GM21576 (cell line): ENCODE results near the gene YY2.
"Not testable (repeated sequence)": the region's sequence is repeated elsewhere in the genome, so short reads cannot be mapped to it uniquely, and the experiment has no call there.

ENCODE experiments used
- ATAC-seq: cut with Tn5 transposase; IDR thresholded peaks from one replicate; pipeline ENCODE4 v1.9.1; 2021; ENCODE audit warnings: mild to moderate bottlenecking, moderate library complexity; ENCODE audit not compliant: unreplicated experiment

YY2 gene

DNA sequence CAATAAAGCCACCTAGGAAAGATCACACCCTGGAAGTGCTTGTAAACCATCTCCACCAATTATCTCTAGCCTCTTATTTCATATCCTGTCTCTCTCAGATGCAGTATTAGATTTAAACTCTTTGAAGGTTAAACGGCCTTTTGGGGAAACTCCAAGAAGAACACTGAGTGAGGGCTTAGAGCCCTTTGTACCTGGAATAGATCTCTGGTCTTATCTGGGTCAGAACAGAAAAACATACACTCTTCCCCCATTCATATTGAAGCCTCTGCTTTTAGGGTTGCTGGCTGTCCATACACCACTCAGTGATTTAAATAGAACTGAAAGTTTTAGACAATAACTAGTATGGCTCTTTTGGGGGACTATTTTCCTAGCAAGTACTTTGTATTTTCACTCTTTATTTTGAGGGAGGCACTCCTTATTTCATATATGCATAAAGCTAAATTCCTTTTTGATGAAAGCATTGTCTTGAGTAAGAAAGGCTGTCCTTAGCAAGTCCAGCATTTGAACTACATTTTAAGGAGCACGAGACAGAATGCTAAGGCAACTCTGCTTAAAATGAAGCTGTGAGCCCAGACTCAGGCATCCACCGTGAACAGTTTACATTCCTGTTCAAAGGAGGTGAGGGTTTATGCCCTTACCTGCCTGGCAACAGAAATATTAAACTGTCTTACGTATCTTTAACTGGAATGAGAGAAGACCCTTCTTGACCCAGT lies 17.4 kb downstream of the YY2 start:
- no peak for ATAC-seq

DNA sequence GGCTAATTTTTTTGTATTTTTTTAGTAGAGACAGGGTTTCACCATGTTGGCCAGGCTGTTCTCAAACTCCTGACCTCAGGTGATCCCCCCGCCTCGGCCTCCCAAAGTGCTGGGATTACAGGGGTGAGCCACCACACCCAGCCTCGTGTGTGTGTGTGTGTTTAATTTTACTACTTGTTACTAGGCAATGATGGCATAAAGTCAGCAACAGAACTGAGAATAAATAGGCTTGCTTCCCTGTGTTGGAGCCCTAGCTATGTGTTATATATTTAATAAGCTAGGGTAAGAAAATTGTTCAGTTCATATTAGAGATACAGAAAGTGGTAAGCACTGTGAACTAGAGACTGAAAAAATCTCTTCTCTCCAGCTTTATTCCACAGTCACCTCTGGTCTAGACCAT lies 18.4 kb downstream of the YY2 start:
- not testable (repeated sequence) for ATAC-seq

DNA sequence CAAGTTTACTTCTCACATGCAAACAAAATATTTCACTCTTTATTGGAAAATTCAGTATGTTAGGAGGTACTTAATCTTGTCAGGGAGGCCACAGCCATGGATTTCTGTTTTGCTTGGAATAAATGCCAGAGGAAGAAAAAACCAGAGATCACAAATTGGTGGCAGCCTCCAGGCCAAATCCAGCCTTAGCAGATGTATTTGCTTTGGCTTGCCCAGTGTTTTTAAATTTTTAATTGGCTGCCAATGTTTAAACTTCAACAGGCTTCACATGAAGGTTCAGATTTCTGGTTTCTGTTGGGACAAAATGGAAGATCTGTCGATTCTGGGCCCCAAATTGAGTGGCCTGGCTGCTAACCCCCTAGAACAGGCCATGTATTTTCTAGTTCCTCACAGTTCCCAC lies 19.2 kb downstream of the YY2 start:
- ATAC-seq = no peak

DNA sequence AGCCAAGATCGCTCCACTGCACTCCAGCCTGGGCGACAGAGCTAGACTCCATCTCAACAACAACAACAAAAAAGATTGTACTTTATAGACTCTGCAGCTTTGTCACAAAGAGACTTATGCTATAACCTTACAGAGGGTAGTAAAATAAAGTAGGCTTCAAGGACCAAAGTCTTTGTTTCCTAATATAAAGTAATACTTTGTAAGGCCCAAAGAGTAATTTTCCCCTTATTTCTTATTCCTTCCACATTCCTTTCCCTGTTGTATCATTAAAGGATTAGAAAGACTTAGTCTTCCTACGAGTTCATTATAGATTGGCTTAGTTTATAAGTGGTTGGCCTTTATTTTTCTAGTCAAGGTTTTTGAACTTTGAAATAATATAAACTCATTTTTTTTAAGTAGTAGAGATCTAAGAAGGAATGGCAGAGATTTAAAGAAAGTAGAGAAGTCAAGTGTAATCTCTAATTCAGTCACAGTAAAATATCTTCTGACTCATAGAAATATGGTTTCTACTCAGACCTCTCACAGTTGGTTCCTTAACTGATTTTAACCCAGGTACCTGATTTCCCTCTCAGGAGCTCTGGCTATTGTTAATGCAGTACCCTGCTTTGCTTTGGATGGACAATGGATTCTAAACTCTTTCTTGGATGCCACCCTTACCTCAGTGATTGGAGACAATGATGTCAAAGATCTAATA lies 26.2 kb downstream of the YY2 start:
- ATAC-seq = no peak

DNA sequence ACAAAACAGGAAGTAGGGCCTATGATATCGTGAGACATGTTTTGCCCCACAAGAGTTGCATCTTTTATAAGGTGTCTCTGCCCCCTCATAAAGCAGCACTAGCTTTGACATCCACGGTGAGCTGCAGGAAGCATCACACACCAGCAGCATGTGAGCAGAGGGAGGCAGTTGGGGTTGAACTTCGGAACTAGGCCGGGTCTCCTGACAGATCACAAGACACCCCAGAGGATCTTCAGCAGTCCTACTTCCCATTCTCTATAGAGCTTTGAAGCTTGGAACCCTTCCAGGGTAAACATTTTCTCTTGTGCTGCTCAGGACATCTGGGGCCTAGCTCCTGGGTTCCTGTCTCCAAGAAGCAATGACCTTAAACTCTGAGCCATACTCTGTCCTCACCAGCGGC lies 27.5 kb downstream of the YY2 start:
- no peak for ATAC-seq

DNA sequence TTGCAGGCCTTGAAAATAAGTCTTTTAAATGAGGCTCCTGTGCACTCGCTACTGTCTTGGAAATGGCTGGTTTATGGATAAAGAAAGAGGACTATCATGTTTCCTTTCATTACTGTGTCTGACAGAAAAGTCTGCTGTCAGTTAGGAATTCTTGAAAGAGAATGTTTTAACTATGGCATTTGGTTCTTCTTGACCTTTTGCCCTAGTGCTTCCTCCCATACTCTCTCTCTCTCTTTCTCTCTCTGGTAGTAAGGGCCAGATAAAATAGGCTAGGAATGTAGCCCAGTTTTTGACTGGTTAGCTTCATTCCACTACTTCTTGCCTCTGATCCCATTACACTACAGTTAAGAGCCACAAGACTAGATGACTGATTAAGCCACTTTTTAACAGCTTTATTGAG lies 29.8 kb downstream of the YY2 start:
- ATAC-seq = no peak

DNA sequence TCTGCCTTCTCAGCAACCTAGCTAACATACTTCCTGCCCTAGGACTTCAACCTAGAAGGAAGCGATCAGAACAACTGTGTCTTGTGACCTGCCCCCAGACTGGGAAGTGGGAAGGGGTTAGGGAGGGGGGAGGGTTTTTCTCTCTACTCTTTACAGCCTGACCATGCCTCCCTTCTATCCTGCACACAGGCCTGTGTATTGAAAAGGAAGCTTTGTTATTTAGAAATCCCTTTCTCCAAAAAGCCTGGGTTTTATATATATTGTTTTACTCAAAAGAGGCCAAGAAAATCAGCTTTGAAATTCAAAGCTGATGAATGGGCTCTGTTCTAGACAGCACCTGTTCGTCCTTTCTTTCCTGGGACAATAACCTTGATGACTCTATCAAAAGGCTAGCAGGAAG lies 49.5 kb downstream of the YY2 start:
- no peak for ATAC-seq

DNA sequence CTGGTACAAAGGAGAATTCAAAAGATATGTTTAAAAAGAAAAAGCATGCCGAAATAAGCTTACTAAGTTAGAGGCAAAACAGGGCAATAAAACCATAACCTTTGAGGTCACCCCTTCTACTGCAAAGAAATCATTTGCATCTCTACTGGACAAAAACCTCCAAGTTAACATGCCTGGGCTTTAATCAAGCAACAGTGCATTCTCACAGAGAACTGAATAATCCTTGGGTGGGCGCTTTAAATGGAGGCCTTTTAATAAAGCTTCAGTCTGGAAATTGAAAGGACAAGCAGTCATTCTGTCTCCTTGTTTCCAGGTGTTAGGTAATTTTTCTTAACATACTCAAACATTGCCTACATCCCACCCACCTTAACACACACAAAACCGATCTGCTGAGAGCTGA lies 50.2 kb downstream of the YY2 start:
- no peak for ATAC-seq

DNA sequence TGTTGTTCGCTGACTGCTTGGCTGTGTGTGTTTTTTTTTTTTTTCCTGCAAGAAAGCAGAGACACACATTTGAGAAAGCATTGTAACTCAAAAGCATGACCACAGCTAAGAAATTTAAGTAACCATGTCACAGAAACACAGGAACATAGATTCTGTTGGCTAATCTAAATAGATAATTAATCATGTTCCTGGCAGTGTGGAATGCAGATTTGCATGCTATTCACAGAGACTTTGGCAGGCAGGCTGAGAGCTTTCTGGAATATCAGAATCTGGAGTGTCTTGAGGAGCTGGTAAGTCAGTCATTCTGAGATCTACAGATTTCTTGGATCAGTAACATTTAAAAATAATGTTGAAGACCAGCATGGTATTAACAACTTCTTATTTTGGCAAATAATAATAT lies 51.5 kb downstream of the YY2 start:
- ATAC-seq = no peak
